Left ventricle myocardium inferior (tissue), 1 donor: ENCODE data around the gene TFF3. TPM values are rescaled to one million over a fixed set of nuclear protein-coding genes. Genes with fewer than 3 reads are reported as not detected.

Source experiments
- DNase-seq: peaks from one replicate; pipeline ENCODE4 v3.0.0-alpha.2; 2020
- H3K27ac ChIP-seq: fragments of 200-600 bp; replicated peaks from 2 replicates; pipeline ENCODE4 v1.8.0; 2021
- H3K27me3 ChIP-seq: fragments of 200-600 bp; 2 replicates; pipeline ENCODE4 v1.8.0; 2021; ENCODE audit warnings: low read depth
- H3K36me3 ChIP-seq: fragments of 200-600 bp; 2 replicates; pipeline ENCODE4 v1.8.0; 2021
- H3K4me1 ChIP-seq: fragments of 200-600 bp; 2 replicates; pipeline ENCODE4 v1.8.0; 2021
- H3K4me3 ChIP-seq: fragments of 200-600 bp; 2 replicates; pipeline ENCODE4 v1.8.0; 2021; ENCODE audit warnings: mild to moderate bottlenecking, moderate library complexity
- H3K9me3 ChIP-seq: fragments of 200-600 bp; replicated peaks from 2 replicates; pipeline ENCODE4 v1.8.0; 2021
- intact Hi-C: fragments of 100-400 bp; cut with micrococcal nuclease; formaldehyde crosslinking; loops from one replicate; pipeline ENCODE4 v1.11.0; 2022
- total RNA-seq: library from RNA; stranded (reverse); fragmentation: NEBNext Ultra II Directional; extraction: Animal tissue kit (Norgen Biotek cat#: 25700); gene quantifications from one replicate; pipeline ENCODE4 v1.2.1, GENCODE V29; 2021
- TF ChIP-seq, protein P1 (sequence below): fragments of 200-600 bp; IDR thresholded peaks from 2 replicates; pipeline ENCODE4 v1.8.0; 2021; ENCODE audit warnings: antibody characterized with exemption, mild to moderate bottlenecking, borderline replicate concordance
- donor health status: DM: no; HTN: yes; CAD: no; lungs with severe emphysema.

Gene TFF3
- total RNA-seq, 1 donor from 2014 or later = 2.9 TPM

DNA sequence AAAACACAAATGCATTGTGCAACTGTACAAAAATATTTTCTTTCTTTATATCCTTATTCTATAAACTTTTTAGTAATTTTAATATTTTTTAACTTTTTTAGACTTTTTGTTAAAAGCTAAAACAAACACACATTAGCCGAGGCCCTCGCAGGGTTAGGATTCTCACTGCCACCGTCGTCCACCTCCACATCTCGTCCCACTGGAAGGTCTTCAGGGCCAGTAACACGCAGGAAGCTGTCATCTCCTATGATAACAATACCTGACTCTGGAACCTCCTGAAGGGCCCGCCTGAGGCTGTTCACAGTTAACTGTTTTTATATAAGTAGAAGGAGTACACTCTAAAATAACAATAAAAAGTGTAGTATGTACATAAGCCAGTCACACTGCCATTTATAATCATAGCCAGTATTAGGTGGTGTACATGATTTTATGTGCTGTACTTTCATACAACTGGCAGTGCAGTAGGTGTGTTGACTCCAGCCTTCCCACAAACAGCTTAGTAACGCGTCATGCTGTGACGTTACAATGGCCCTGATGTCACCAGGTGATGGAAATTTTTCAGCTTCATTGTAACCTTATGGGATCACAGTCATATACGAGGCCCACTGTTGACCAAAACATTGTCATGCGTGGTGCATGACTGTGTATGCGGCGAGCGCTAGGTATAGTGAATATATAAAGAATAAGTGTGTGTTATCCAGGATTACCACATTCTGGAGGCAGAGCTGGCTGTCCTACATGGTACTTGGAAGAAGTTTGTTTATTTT is 26.8 kb upstream of the TFF3 start:
- TF ChIP-seq, protein P1, sequence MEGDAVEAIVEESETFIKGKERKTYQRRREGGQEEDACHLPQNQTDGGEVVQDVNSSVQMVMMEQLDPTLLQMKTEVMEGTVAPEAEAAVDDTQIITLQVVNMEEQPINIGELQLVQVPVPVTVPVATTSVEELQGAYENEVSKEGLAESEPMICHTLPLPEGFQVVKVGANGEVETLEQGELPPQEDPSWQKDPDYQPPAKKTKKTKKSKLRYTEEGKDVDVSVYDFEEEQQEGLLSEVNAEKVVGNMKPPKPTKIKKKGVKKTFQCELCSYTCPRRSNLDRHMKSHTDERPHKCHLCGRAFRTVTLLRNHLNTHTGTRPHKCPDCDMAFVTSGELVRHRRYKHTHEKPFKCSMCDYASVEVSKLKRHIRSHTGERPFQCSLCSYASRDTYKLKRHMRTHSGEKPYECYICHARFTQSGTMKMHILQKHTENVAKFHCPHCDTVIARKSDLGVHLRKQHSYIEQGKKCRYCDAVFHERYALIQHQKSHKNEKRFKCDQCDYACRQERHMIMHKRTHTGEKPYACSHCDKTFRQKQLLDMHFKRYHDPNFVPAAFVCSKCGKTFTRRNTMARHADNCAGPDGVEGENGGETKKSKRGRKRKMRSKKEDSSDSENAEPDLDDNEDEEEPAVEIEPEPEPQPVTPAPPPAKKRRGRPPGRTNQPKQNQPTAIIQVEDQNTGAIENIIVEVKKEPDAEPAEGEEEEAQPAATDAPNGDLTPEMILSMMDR = no peak
- H3K4me3 ChIP-seq = no peak overlapping the region
- H3K27ac ChIP-seq = no peak overlapping the region
- peaks cover 21% of the 10 kb centered on the region for H3K27me3 ChIP-seq
- no peaks in the 10 kb centered on the region for H3K4me1 ChIP-seq
- no peaks in the 10 kb centered on the region for H3K36me3 ChIP-seq
- DNase-seq = no peak
- H3K9me3 ChIP-seq = no peaks in the 10 kb centered on the region
- intact Hi-C loops = no loop called here

- H3K9me3 ChIP-seq = no peaks in the 10 kb centered on the region
- TF ChIP-seq, protein P1 = no peak
- H3K36me3 ChIP-seq = no peaks in the 10 kb centered on the region
- H3K27me3 ChIP-seq = peaks cover 22% of the 10 kb centered on the region
- no peak overlapping the region for H3K4me3 ChIP-seq
- intact Hi-C loops = no loop called here
- DNase-seq = no peak
- H3K4me1 ChIP-seq = no peaks in the 10 kb centered on the region
- no peak overlapping the region for H3K27ac ChIP-seq
Observed at GRCh38 chr21:42340187-42341050, 25.2 kb upstream of the TFF3 start.

DNA sequence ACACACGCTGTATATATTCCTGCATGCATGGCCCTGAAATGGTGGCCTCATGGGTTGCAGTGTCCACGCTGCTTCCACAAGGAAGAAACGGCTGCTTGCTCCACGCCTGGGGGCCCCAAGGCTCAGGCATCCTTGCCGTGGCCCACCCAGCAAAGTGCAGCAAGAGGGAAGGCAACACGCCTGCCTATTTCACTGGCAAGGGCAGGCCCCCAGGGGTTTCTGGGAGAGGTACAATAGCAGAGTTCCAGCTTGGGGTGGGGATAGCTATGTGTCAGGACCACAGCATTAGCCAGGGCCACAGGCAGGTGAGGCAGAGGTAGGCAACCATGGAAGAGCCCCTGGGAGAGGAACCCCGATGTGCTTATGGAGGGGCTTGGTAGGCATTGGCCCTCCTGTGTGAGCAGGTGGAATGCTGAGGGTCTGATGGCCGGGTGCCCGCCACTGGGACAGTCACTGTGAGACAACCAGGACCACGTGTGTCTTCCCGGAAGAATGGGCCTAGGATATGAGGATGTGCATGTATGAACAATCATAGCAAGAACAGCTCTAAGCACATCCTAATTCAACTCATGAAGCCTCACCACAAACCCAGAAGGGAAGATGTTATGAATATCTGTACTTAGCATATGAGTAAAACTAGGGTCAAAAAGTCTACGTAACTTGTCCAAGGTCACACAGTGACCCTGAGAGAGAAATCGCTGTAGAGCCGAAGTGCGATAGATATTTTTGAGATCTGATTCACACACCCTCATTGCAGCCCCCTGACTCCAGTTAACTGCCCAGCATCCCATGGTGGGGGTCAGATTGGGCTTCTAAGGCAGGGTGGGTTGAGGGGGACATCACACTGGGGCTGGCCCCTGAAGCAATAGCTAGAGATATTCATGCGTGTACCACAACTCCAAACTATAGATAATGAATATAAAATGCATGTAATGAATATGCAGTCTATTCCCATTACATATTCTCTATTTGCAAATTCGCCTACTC is 23.8 kb upstream of the TFF3 start:
- Histone ChIP-seq H3K4me1 (no peaks in the 10 kb centered on the region), H3K27ac (no peak overlapping the region), H3K27me3 (peaks cover 36% of the 10 kb centered on the region), H3K4me3 (no peak overlapping the region), H3K36me3 (no peaks in the 10 kb centered on the region), H3K9me3 (no peaks in the 10 kb centered on the region)
- intact Hi-C loops = no loop called here
- TF ChIP-seq, protein P1 = no peak
- DNase-seq = no peak

GRCh38 chr21:42337830-42338728 is 22.9 kb upstream of the TFF3 start:
- peak; percentile 50 for DNase-seq
- intact Hi-C loops = no loop called here
- peaks cover 46% of the 10 kb centered on the region for H3K27me3 ChIP-seq
- TF ChIP-seq, protein P1 = peak; percentile 71
- H3K9me3 ChIP-seq = no peaks in the 10 kb centered on the region
- H3K4me3 ChIP-seq = no peak overlapping the region
- H3K36me3 ChIP-seq = no peaks in the 10 kb centered on the region
- no peak overlapping the region for H3K27ac ChIP-seq
- H3K4me1 ChIP-seq = no peaks in the 10 kb centered on the region
